WI38 (cell line): Measurements from ENCODE around the gene RAPGEF4.
A peak's percentile ranks its signal among the peaks of the same experiment; 100 is the strongest.

ENCODE experiments used
- H3K4me3 ChIP-seq: 2 replicates; pipeline ENCODE4 v1.5.1; 2011; ENCODE audit warnings: low read depth, mild to moderate bottlenecking, control low read depth, low read length
- CTCF ChIP-seq: IDR thresholded peaks from 2 replicates; pipeline ENCODE4 v1.5.1; 2012; ENCODE audit warnings: low read depth, mild to moderate bottlenecking, control low read depth, low read length

The RAPGEF4 gene

GRCh38 chr2:172726172-172726735, 9.4 kb upstream of the RAPGEF4 start:
- H3K4me3 ChIP-seq, result no peak overlapping the region
- TF ChIP-seq CTCF, result no peak

- no peak overlapping the region for H3K4me3 ChIP-seq
- no peak for TF ChIP-seq CTCF
Measured at GRCh38 chr2:172730411-172730810, 5.2 kb upstream of the RAPGEF4 start.

- TF ChIP-seq CTCF, result no peak
- H3K4me3 ChIP-seq, result peak overlapping the region; percentile 57
Measured at GRCh38 chr2:172734711-172735581, 699 bp upstream of the RAPGEF4 start.

- no peak for TF ChIP-seq CTCF
- peak overlapping the region; percentile 57 for H3K4me3 ChIP-seq
Measured at GRCh38 chr2:172736424-172737174, 954 bp downstream of the RAPGEF4 start.

GRCh38 chr2:172739661-172740266, 4.1 kb downstream of the RAPGEF4 start:
- H3K4me3 ChIP-seq, result no peak overlapping the region
- TF ChIP-seq CTCF, result no peak

- no peak overlapping the region for H3K4me3 ChIP-seq
- no peak for TF ChIP-seq CTCF
Measured at GRCh38 chr2:172740856-172741255, 5.2 kb downstream of the RAPGEF4 start.
